Stimulated activated CD8-positive, alpha-beta memory T cell treated with anti-CD3 and anti-CD28 coated beads, Interleukin-4, amount 100 ng/mL, for 48 hours (primary cell): ENCODE results near the gene NSUN7.
"Not testable (repeated sequence)": the region's sequence is repeated elsewhere in the genome, so short reads cannot be mapped to it uniquely, and the experiment has no call there.

Experiments used
- DNase-seq: peaks from one replicate; pipeline ENCODE4 v3.0.0-alpha.2; 2020

The NSUN7 gene

GRCh38 chr4:40749717-40750460 lies at the start of gene NSUN7:
Gene NSUN7 (plus strand): TSS chr4:40749955. CDS start chr4:40750694, 739 bp downstream.
- DNase-seq: peak; percentile 53

- DNase-seq: no peak
Measured at GRCh38 chr4:40702137-40702799, 47.5 kb upstream of the NSUN7 start.

GRCh38 chr4:40702800-40703151 lies 47.0 kb upstream of the NSUN7 start:
- peak; percentile 61 for DNase-seq

GRCh38 chr4:40704073-40704472 lies 45.7 kb upstream of the NSUN7 start:
- no peak for DNase-seq

- no peak for DNase-seq
Measured at GRCh38 chr4:40710484-40711254, 39.1 kb upstream of the NSUN7 start.

GRCh38 chr4:40713001-40713400 lies 36.8 kb upstream of the NSUN7 start:
- not testable (repeated sequence) for DNase-seq

- no peak for DNase-seq
Measured at GRCh38 chr4:40713798-40714197, 36.0 kb upstream of the NSUN7 start.

- no peak for DNase-seq
Measured at GRCh38 chr4:40718586-40718985, 31.2 kb upstream of the NSUN7 start.

- no peak for DNase-seq
Measured at GRCh38 chr4:40719008-40719623, 30.6 kb upstream of the NSUN7 start.

- no peak for DNase-seq
Measured at GRCh38 chr4:40720351-40720750, 29.4 kb upstream of the NSUN7 start.

- DNase-seq: no peak
Measured at GRCh38 chr4:40720916-40721315, 28.8 kb upstream of the NSUN7 start.

GRCh38 chr4:40721730-40722171 lies 28.0 kb upstream of the NSUN7 start:
- no peak for DNase-seq

- DNase-seq: no peak
Measured at GRCh38 chr4:40722576-40723161, 27.1 kb upstream of the NSUN7 start.

GRCh38 chr4:40723728-40724127 lies 26.0 kb upstream of the NSUN7 start:
- no peak for DNase-seq

- no peak for DNase-seq
Measured at GRCh38 chr4:40728333-40728732, 21.4 kb upstream of the NSUN7 start.

GRCh38 chr4:40729555-40729954 lies 20.2 kb upstream of the NSUN7 start:
- DNase-seq: no peak

GRCh38 chr4:40730091-40730679 lies 19.6 kb upstream of the NSUN7 start:
- DNase-seq: no peak

GRCh38 chr4:40731361-40731760 lies 18.4 kb upstream of the NSUN7 start:
- DNase-seq: no peak

- no peak for DNase-seq
Measured at GRCh38 chr4:40731792-40732245, 17.9 kb upstream of the NSUN7 start.

- no peak for DNase-seq
Measured at GRCh38 chr4:40733752-40734151, 16.0 kb upstream of the NSUN7 start.

- no peak for DNase-seq
Measured at GRCh38 chr4:40734497-40734896, 15.3 kb upstream of the NSUN7 start.

- no peak for DNase-seq
Measured at GRCh38 chr4:40736910-40737309, 12.8 kb upstream of the NSUN7 start.
